Fibroblast of gingiva (primary cell): ENCODE measurements around the gene ABCA3.

Experiments
- DNase-seq: peaks from one replicate; pipeline ENCODE4 v3.0.0-alpha.2; 2011; ENCODE audit warnings: low read depth

Gene ABCA3

GRCh38 chr16:2350500-2350899 is 10.0 kb upstream of the ABCA3 start:
- DNase-seq: no peak

- no peak for DNase-seq
These were observed 2.7 kb upstream of the ABCA3 start for GRCh38 chr16:2343211-2343610.

DNA sequence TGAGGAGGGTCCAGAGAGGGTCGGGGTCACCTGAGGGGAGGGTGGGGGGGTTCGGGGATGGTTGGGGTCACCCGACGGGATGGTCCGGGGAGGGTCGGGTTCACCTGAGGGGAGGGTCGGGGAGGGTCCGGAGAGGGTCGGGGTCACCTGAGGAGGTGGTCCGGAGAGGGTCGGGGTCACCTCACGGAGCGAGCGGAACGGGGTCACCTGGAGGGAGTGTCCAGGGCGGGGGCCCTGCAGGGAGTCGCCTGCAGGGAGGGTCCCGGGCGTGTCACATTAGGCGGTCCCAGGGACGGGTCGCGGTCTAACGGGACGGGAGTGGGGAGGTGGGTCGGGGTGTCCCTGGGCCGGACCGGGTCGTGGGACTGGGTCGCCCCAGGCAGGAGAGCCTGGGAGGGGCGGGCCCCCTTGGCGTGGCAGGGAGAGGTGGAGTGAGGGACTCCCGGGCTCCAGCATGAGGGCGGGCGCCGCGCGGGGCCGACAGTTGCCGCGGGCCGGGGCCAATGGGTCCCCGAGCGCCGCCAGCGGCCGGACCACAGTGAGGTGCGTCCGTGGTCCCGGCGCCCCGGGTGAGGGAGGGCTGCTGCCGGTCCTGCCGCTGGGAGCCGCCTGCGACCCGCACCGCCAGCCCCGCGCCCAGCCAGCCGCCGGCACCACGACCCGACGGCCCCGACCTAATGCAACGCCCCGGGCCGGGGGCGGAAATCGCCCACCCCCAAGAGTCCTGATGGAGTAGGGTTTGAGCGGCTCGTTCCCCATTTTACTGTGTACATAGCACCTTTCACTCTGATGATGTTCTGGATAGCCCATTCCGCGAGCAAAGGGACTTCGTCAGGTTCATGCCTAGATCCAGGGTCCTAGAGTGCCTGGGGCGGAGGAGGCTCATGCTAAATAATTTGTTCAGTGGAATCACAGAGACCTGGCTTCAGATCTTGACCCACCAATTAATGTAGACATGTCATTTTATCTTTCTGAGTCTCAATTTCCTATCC is 1.2 kb upstream of the ABCA3 start:
- DNase-seq: no peak

DNA sequence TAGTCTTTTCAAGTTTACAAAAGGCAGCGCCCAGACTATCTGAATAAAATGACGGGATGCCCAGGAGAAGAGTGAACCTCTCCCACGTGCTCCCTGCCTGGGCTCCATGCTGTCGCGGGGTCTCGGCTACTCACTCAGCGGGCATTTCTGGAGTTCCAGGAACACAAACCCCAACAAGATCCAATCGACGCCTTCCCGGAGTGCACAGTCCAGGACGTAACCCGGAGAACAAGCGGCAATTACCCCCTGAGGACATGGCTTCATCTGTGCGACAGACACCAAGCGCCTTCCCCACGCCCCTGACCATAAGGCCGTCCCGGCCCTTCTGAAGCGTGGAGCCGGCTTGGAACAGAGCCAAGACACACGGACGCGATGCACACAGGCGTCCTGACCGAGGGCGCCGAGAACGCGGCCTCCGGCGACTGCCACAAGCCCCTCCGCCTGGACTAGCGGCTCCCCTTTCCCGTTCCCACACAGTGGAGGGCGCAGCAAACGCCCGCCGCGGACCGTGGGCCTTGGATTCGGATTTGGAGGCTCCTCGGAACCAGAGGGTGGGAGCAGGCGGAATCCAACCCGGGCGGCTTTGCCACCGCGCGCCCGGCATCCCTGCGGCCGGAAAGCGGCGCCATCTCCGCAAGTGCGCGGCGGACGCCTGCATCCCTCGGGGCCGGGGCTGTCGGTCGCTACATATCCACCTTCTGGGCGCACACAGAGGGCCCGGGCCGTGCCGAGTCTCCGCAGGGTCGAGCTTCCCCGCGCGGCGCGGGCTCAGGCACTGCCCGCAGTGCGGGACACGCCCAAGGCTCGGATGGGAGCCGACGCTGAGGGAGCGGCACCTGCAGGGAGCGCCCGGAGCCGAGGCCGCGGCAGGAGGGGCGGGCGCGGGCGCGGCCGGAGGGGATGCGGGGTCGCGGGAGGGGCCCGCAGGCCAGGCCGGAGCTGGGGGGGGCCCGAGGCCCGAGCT is 725 bp downstream of the ABCA3 start:
- no peak for DNase-seq

- DNase-seq: no peak
These were observed 2.9 kb downstream of the ABCA3 start for GRCh38 chr16:2337431-2338296.

DNA sequence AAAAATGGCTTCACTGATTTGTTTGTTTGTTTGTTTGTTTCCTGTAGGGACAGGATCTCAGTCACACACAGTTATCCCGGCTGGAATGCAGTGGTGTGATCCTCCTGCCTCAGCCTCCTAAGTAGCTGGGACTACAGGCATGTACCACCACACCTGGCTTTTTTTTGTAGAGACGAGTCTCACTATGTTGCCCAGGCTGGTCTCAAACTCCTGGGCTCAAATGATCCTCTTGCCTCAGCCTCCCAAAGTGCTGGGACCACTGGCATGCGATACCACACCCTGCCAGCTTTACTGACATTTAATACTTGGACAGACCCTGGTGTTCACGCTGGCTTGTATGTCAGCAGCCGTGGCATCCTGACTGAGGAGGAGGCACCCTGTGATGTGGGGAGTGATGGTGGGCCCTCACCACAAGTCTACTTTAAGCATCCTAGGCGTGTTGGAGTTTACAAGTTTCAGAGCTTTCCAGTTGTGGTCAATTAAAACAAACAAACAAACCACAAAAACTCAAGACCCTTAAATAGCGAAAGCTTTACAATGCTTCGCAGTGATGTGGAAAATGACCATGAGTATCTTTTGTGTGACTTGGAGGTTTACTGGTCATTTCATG is 5.1 kb downstream of the ABCA3 start:
- DNase-seq: no peak

DNA sequence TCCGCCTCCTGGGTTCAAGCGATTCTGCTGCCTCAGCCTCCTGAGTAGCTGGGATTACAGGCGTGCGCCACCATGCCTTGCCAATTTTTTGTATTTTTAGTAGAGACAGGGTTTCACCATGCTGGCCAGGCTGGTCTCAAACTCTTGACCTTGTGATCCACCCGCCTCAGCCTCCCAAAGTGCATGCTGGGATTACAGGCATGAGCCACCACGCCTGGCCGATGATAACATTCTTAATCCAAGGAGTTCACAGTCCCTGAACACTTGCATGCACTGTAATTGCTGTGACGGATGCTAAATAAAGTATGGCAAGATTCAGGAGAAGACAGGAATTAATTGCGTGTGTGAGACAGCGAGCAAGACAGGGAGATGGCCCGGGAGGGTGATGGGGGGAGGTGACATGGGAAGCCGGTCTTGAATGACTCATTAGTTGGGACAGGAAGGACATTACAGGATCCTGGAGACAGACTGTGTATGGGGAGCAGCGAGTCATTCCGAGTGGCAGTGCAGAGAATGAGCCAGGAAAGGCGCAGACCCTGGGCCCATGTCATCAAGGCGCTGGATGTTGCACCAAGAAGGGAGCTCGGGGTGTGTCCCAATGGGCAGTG is 6.7 kb downstream of the ABCA3 start:
- no peak for DNase-seq

DNA sequence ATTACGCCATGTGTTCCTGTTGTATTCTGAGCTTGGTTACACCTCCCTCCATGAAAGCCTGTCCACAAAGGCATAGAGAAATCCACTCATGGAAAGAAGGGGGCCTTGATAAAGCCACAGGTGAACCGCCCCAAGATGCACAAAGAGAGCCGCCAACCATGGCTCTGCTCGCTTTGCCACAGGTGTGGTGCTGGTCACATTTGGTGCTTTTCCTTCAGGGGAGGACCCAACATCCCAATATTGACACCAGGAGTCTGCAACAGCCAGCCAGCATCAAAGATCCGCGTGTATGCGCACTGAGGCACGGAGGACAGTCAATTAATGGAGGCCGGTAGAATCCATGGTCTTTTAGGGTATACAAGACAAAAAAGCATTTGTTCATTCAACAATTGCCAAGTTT is 7.3 kb downstream of the ABCA3 start:
- no peak for DNase-seq

DNA sequence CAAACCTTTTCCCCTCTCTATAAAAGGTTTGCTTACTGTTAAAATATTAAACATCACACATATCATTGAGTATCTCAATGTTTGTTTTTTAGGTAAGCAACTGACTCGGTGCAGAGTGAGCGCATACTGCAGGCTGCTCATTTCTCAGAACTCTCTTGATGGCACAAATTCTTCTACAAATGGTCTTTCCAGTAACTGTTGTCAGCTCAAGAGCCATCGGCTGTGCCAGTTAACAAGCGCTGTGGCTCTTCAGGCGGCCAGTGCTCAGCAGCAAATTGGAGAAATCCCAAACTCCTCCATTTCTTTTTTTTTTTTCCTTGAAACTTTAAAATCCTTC is 8.6 kb downstream of the ABCA3 start:
- DNase-seq: no peak

DNA sequence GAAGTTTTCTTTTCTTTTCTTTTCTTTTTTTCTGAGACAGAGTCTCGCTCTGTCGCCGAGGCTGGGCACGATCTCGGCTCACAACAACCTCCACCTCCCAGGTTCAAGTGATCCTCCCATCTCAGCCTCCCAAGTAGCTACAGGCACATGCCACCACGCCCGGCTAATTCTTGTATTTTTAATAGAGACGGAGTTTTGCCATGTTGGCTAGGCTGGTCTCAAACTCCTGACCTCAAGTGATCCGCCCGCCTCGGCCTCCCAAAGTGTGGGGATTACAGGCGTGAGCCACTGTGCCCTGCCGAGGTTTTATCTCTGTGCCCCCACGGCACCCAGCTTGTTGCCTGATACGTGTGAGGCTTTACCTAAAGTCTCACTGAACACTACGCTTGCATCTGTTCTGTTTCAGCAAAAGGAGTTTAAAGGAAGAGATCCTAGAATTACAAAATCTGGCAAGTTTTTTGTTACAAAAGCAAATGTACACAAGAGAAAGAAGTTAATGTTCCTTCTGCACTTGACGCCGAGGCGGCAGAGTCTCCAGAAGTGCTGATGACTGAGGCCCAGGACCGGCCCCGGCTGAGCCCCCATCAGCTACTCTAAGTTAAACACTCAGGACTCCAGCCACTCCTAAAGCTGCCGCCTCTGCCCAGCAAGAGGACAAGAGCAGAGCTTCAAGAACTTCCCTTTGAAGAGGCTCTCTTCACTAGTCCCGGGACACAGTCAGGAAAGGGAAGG is 9.2 kb downstream of the ABCA3 start:
- DNase-seq: no peak

DNA sequence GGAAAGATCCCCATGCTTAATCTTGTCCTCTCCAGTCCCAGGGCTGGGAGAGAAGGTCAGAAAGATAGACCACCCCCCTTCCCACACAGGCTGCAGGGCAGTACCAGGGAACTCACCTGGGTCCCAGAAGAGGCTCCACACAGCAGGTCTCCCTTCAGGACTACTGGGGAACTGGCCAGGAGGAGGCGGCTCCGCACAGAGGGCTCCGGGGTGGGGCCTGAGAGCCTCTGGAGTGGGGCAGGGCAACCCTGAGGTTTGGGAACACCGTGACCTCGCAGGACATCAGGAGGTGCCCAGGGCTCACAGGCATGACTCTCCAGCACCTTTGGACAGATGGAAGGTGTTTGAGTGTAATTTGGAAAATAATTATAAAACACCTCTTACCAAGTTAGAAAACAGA is 11.0 kb downstream of the ABCA3 start:
- DNase-seq: no peak

DNA sequence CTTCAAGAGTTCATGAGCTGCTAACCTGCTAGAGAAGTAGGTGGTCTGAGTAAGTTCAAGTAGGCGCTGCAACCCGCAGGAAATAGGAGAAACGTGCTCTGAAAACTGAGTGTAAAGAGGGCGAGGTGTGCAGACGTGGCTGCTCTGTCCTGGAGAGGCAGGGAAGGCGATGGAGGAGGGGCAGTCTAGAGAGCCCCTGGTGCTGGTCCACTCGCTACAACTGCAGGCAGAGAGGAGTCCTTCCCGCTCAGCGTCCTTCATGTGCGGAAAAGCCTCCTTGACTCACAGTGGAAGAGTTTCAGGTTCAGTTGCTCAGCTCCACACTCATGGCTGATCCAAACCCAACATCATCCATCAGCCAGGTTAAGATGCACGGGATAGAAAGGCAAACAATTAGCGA is 12.1 kb downstream of the ABCA3 start:
- no peak for DNase-seq

DNA sequence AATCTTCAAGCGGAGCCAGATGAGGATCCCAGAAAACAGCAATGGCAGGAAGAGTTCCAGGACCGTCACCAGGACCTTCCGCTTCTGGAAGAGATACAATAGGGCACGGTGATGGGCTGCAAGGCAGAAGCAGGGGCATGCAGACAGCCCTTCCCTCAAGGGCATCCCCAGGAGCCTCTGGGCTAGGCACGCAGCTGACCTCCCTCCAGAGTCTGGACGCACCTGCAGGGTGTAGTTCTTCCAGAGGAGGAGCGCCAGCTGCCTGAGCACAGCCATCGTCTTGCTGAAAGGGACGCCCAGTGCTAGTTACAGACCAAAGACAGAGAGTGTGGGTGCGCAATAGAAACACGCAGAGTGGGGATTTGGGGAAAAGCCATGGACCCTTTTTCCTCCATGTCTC is 14.3 kb downstream of the ABCA3 start:
- DNase-seq: no peak

DNA sequence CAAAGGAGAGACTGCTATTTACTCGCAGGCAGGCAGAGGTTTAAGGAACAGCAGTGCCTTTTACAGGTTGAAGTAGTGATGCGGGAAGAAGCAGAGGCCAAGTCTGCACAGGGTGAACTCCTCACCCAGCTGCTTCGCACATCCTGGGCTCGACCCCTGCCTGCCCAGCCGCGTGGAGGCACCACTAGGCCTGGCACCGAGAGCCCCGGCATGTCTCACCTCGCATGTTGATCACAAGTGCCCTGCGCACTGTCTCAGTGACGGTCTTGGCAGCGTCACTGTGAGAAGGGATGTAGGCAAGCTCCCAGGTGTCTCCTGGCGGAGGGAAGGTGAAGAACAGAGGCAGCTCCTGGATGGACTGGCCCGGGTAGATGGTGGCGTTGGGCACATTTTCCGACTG is 14.7 kb downstream of the ABCA3 start:
- no peak for DNase-seq

DNA sequence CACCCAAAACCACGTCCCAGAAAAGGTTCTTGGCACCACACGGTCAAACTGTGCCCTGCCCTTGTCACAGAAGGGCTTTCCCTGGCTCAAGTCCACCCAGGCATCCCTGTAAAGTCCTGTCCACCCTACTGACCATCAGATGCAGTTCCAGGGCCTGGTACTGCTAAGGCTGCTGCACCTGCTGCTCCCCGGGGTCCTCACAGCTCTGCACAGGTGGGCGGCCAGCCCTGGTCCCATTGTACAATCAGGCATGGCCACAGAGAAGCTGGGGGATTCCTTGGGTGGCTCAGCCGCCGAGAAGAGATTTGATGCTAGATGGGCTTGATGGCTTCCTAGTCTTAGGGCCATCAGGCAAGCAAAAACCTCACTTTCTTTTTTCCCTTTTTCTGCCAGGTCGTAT is 15.3 kb downstream of the ABCA3 start:
- no peak for DNase-seq

GRCh38 chr16:2324296-2324859 is 16.1 kb downstream of the ABCA3 start:
- DNase-seq: no peak

GRCh38 chr16:2323701-2324100 is 16.8 kb downstream of the ABCA3 start:
- DNase-seq: no peak

DNA sequence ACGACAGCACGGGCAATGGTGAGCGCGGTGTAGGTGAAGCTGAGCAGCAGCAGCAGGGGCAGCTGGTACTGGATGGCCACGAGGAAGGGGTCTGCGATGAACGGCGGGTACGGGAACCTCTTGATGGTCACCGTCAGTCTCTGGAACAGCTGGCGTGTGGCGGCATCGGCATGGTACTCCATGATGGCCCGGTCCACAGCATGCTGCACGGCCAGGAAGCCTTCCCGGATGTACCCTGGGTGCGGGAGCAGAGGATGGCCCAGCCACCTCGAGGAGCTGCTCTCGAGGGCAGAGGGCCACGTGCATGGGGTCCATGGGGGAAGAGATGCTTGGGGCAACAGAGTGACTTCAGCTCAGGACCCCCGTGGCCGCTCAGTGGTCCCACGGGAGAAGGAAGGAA is 20.9 kb downstream of the ABCA3 start:
- DNase-seq: no peak

DNA sequence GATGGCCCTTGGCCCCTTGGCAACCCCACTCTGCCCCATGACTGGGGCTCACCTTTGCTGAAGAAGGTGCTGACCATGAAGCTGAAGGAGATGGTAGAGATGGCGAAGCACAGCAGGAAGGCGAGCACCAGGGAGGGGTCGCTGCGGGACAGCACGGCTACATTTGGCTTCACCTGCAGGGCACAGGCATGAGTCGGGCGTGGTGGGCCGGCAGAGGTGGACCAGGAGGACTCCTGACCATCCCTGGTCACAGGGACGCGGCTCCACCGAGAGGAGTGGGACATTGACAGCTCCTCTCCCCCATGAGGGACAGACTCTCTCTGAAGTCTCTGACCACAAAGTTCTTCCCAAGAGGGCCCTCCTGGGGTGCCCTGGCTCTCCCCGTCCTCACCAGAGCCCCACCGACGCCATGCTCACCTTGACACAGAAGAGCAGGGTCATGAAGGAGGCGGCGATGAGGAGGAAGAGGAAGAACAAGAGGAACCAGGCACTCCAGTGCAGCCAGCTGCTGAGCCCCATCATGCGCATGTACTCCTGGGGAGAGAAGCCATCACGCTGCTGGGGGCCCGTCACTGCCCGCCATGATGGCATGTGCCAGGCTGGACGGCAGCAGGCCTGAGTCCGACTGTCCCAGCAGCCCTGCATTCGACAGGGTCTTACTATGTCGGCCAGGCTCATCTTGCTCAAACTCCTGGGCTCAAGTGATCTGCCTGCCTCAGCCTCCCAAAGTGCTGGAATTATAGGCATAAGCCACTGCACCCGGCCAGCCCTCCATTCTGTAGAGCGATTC is 23.1 kb downstream of the ABCA3 start:
- DNase-seq: no peak
